Calu3 (cell line): ENCODE results near the gene IL9R. TPM values are rescaled to one million over a fixed set of nuclear protein-coding genes. Genes with fewer than 3 reads are reported as not detected.
"Not testable (repeated sequence)": the region's sequence is repeated elsewhere in the genome, so short reads cannot be mapped to it uniquely, and the experiment has no call there.

Source experiments
- BruUV-seq: library from RNA; stranded (reverse); fragments of 400-500 nt; replicated peaks from 2 replicates; lab custom pipeline; 2021; lab: Mats Ljungman, UMichigan
- CTCF ChIA-PET: fragments of 300-600 bp; sonication (Branson Sonifier 250); formaldehyde crosslinking; loops from one replicate; lab custom pipeline; 2022; ENCODE audit warnings: antibody characterized with exemption; lab: Charles Lee
- DNase-seq: peaks from one replicate; pipeline ENCODE4 v3.0.0; 2022
- H3K27ac Mint-ChIP-seq: one replicate; pipeline ENCODE4 v1.8.0; 2022; ENCODE audit warnings: mixed read lengths; ENCODE audit not compliant: unreplicated experiment
- H3K27me3 Mint-ChIP-seq: one replicate; pipeline ENCODE4 v1.8.0; 2022; ENCODE audit warnings: mixed read lengths; ENCODE audit not compliant: unreplicated experiment
- H3K36me3 Mint-ChIP-seq: one replicate; pipeline ENCODE4 v1.8.0; 2022; ENCODE audit warnings: mild to moderate bottlenecking, moderate library complexity, mixed read lengths; ENCODE audit not compliant: insufficient read depth, unreplicated experiment
- H3K4me1 Mint-ChIP-seq: one replicate; pipeline ENCODE4 v1.8.0; 2022; ENCODE audit warnings: mild to moderate bottlenecking, low read depth, mixed read lengths; ENCODE audit not compliant: unreplicated experiment
- H3K4me3 Mint-ChIP-seq: one replicate; pipeline ENCODE4 v1.8.0; 2022; ENCODE audit warnings: mild to moderate bottlenecking, low read depth, moderate library complexity, mixed read lengths; ENCODE audit not compliant: unreplicated experiment
- H3K9me3 Mint-ChIP-seq: one replicate; pipeline ENCODE4 v1.8.0; 2022; ENCODE audit warnings: low read depth, mixed read lengths; ENCODE audit not compliant: unreplicated experiment
- intact Hi-C: fragments of 100-400 bp; cut with micrococcal nuclease; formaldehyde crosslinking; loops from one replicate; pipeline ENCODE4 v1.10.0; 2022; ENCODE audit not compliant: unreplicated experiment
- total RNA-seq: library from RNA; stranded (reverse); gene quantifications from 2 replicates; pipeline ENCODE4 v1.2.3, GENCODE V29; 2022
- TF ChIP-seq, protein P1 (sequence below): fragments of 200-600 bp; IDR thresholded peaks from one replicate; pipeline ENCODE4 v1.8.0; 2022; ENCODE audit warnings: antibody characterized with exemption; ENCODE audit not compliant: unreplicated experiment

IL9R gene
- total RNA-seq, 1 experiment from 2014 or later, result not detected

DNA sequence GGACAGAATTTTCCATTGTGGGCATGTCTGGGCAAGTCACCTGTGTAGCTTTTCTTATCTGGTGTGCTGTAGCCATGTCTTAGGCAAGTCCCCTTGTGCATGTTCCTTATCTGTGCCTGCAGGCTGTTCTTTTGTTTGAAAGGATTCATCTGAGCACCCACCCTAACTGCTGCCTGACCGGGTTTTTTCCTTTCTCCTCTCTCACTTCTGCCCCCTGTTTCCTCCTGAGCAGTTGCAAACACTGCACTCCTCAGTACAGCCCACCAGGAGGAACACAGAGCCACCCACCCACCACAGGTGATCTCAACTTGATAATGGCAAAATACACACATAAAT, 29.2 kb upstream of the IL9R start:
- peaks cover 8% of the 10 kb centered on the region for H3K4me1 Mint-ChIP-seq
- no peaks in the 10 kb centered on the region for H3K27me3 Mint-ChIP-seq
- intact Hi-C loops, result no loop called here
- no peak overlapping the region for H3K4me3 Mint-ChIP-seq
- no peak for DNase-seq
- TF ChIP-seq, protein P1, sequence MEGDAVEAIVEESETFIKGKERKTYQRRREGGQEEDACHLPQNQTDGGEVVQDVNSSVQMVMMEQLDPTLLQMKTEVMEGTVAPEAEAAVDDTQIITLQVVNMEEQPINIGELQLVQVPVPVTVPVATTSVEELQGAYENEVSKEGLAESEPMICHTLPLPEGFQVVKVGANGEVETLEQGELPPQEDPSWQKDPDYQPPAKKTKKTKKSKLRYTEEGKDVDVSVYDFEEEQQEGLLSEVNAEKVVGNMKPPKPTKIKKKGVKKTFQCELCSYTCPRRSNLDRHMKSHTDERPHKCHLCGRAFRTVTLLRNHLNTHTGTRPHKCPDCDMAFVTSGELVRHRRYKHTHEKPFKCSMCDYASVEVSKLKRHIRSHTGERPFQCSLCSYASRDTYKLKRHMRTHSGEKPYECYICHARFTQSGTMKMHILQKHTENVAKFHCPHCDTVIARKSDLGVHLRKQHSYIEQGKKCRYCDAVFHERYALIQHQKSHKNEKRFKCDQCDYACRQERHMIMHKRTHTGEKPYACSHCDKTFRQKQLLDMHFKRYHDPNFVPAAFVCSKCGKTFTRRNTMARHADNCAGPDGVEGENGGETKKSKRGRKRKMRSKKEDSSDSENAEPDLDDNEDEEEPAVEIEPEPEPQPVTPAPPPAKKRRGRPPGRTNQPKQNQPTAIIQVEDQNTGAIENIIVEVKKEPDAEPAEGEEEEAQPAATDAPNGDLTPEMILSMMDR, result no peak
- no peak overlapping the region for H3K27ac Mint-ChIP-seq
- peaks cover 5% of the 10 kb centered on the region for H3K9me3 Mint-ChIP-seq
- BruUV-seq, result no TSS peak
- no peaks in the 10 kb centered on the region for H3K36me3 Mint-ChIP-seq
- CTCF ChIA-PET, result no interaction called here

DNA sequence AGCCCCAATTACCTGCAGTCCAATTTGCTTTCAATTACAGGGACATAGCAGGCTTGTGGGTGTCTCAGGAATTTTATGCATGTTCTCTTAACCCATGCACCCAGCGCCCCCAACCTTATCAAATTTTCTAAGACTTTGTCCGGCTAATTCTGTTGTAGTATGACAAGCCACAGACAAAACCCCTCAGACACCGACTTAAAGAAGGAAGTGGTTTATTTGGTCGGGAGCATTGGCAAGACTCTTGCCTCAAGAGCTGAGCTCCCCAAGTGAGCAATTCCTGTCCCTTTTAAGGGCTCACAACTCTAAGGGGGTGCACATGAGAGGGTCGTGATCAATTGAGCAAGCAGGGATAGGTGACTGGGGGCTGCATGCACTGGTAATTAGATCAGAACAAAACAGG, 28.7 kb upstream of the IL9R start:
- Mint-ChIP-seq H3K27ac (no peak overlapping the region), H3K9me3 (peaks cover 5% of the 10 kb centered on the region)

DNA sequence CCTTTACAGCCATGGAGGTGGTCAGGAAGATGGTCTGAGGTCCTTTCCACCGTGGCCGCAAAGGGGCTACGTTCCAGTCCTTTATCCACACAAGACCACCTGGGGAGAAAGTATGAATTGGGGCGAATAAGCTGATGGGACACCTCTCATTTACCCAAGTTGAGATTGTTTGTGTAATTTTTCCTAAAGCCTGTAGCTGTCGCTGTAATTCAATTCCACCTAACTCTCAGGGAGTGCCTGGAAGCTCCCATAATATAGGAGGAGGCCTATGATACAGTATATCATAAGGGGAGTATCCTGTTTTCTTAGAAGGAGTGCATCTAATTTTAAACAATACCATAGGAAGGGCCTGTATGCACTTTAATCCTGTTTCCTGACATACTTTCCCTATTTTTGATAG, 25.8 kb upstream of the IL9R start:
- H3K27me3 Mint-ChIP-seq, H3K4me1 Mint-ChIP-seq, BruUV-seq, H3K36me3 Mint-ChIP-seq, H3K4me3 Mint-ChIP-seq, intact Hi-C loops, H3K9me3 Mint-ChIP-seq, CTCF ChIA-PET, H3K27ac Mint-ChIP-seq, DNase-seq: not testable (repeated sequence)

More for the DNA sequence above, 28.7 kb upstream of the IL9R start:
- no peaks in the 10 kb centered on the region for H3K27me3 Mint-ChIP-seq
- H3K4me1 Mint-ChIP-seq, result peaks cover 4% of the 10 kb centered on the region
- no peak overlapping the region for H3K4me3 Mint-ChIP-seq
- intact Hi-C loops, result no loop called here
- BruUV-seq, result no TSS peak
- TF ChIP-seq, protein P1, result no peak
- DNase-seq, result no peak
- no peaks in the 10 kb centered on the region for H3K36me3 Mint-ChIP-seq
- CTCF ChIA-PET, result no interaction called here

DNA sequence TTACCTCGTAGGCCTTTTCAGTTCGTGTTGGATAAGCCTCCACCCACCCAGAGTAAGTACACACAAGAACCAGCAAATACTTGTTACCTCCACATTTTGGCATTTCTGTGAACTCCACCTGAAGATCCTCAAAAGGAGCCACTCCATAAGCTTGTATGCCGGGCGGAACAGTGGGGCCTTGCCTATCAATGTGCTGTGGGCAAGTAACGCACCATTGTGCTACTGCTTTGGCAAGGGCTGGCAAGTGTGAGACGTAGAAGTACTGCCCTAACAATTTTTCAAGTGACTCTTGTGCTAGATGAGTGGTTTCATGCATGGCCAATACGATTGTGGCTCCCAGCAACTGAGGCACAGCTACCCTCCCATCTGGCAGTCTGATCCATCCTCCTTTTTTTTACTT, 25.3 kb upstream of the IL9R start:
- H3K9me3 Mint-ChIP-seq, H3K4me1 Mint-ChIP-seq, CTCF ChIA-PET, BruUV-seq, H3K27ac Mint-ChIP-seq, intact Hi-C loops, DNase-seq, H3K36me3 Mint-ChIP-seq, H3K27me3 Mint-ChIP-seq, H3K4me3 Mint-ChIP-seq: not testable (repeated sequence)

DNA sequence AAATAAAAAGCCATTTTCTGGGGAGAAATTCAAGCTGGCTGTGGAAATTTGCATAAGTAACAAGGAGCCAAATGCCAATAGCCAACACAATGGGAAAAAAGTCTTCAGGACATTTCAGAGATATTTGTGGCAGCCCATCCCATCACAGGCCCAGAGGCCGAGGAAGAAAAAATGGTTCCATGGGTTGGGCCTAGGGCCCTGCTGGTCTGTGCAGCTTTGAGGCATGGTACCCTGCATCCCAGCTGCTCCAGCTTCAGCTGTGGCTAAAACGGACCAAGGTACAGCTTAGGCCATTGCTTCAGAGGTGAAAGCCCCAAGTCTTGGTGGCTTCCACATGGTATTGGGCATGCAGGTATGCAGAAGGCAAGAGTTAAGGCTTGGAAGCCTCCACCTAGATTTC, 14.2 kb upstream of the IL9R start:
- Mint-ChIP-seq H3K27ac (no peak overlapping the region), H3K36me3 (no peaks in the 10 kb centered on the region), H3K4me1 (no peaks in the 10 kb centered on the region), H3K9me3 (no peaks in the 10 kb centered on the region), H3K27me3 (no peaks in the 10 kb centered on the region), H3K4me3 (no peak overlapping the region)
- intact Hi-C loops, result no loop called here
- CTCF ChIA-PET, result no interaction called here
- no TSS peak for BruUV-seq
- TF ChIP-seq, protein P1, result no peak
- DNase-seq, result no peak
